NCI-H748 treated with DMSO at 0.1 percent for 48 hours (cell line): ENCODE measurements around the gene SGK1.

Experiments
- DNase-seq: peaks from one replicate; lab custom pipeline; 2025; lab: John Stamatoyannopoulos, UW

Gene SGK1

GRCh38 chr6:134317471-134318131 lies at the start of gene SGK1:
Gene SGK1, minus strand, starts transcription at chr6:134318112. Its CDS starts 652 bp downstream, at chr6:134317460.
- peak; percentile 75 for DNase-seq

GRCh38 chr6:134363323-134364039 lies 45.6 kb upstream of the SGK1 start:
- no peak for DNase-seq

- DNase-seq, result no peak
Observed at GRCh38 chr6:134361011-134361410, 43.1 kb upstream of the SGK1 start.

GRCh38 chr6:134359302-134359701 lies 41.4 kb upstream of the SGK1 start:
- no peak for DNase-seq

- no peak for DNase-seq
Observed at GRCh38 chr6:134358320-134358719, 40.4 kb upstream of the SGK1 start.

GRCh38 chr6:134357022-134357487 lies 39.1 kb upstream of the SGK1 start:
- no peak for DNase-seq

GRCh38 chr6:134356405-134356804 lies 38.5 kb upstream of the SGK1 start:
- DNase-seq, result no peak

GRCh38 chr6:134352786-134353480 lies 35.0 kb upstream of the SGK1 start:
- DNase-seq, result no peak

- no peak for DNase-seq
Observed at GRCh38 chr6:134351615-134352474, 33.9 kb upstream of the SGK1 start.

- DNase-seq, result no peak
Observed at GRCh38 chr6:134347885-134348805, 30.2 kb upstream of the SGK1 start.

GRCh38 chr6:134346932-134347545 lies 29.1 kb upstream of the SGK1 start:
- DNase-seq, result no peak

- DNase-seq, result no peak
Observed at GRCh38 chr6:134345789-134346188, 27.9 kb upstream of the SGK1 start.

- no peak for DNase-seq
Observed at GRCh38 chr6:134343066-134343465, 25.2 kb upstream of the SGK1 start.

- no peak for DNase-seq
Observed at GRCh38 chr6:134341999-134342567, 24.2 kb upstream of the SGK1 start.

GRCh38 chr6:134340179-134340975 lies 22.5 kb upstream of the SGK1 start:
- no peak for DNase-seq

- DNase-seq, result no peak
Observed at GRCh38 chr6:134339216-134339615, 21.3 kb upstream of the SGK1 start.

- no peak for DNase-seq
Observed at GRCh38 chr6:134331256-134331655, 13.3 kb upstream of the SGK1 start.

GRCh38 chr6:134330555-134330954 lies 12.6 kb upstream of the SGK1 start:
- no peak for DNase-seq

GRCh38 chr6:134328792-134329191 lies 10.9 kb upstream of the SGK1 start:
- no peak for DNase-seq
